GM12878 (cell line): Measurements from ENCODE around the gene YIF1B.

Source experiments
- RAD21 ChIP-seq: IDR thresholded peaks from 2 replicates; pipeline ENCODE4 v1.6.1; 2011; ENCODE audit warnings: mild to moderate bottlenecking, low read depth, low read length, moderate library complexity; ENCODE audit not compliant: insufficient read depth
- SP1 ChIP-seq: IDR thresholded peaks from one replicate; pipeline ENCODE4 v1.6.1; 2011; ENCODE audit warnings: low read depth, low read length
- SPI1 ChIP-seq: IDR thresholded peaks from 2 replicates; pipeline ENCODE4 v1.6.1; 2011; ENCODE audit warnings: low read depth, mild to moderate bottlenecking, low read length, moderate library complexity, borderline replicate concordance; ENCODE audit not compliant: insufficient read depth

- TF ChIP-seq RAD21: no peak
- no peak for TF ChIP-seq SPI1
- TF ChIP-seq SP1: no peak
Measured at GRCh38 chr19:38276942-38277517, 38.7 kb downstream of the YIF1B start.
